Astrocyte of the cerebellum (primary cell): ENCODE results near the gene NOG.
A peak's percentile ranks its signal among the peaks of the same experiment; 100 is the strongest.

Source experiments
- DNase-seq: peaks from one replicate; pipeline ENCODE4 v3.0.0-alpha.2; 2011; ENCODE audit warnings: low read depth
- H3K4me3 ChIP-seq: 2 replicates; pipeline ENCODE4 v1.5.1; 2011; ENCODE audit warnings: mild to moderate bottlenecking, low read depth, low read length, moderate library complexity
- in situ Hi-C: cut with HindIII; loops from 2 replicates; pipeline ENCODE4 v1.10.0; 2017; ENCODE audit warnings: low sequenced_read_pairs
- TF ChIP-seq, protein P1 (sequence below): IDR thresholded peaks from 2 replicates; pipeline ENCODE4 v1.5.1; 2012; ENCODE audit warnings: low read length, low read depth, moderate library complexity, mild to moderate bottlenecking; ENCODE audit errors: missing control alignments

NOG gene

DNA sequence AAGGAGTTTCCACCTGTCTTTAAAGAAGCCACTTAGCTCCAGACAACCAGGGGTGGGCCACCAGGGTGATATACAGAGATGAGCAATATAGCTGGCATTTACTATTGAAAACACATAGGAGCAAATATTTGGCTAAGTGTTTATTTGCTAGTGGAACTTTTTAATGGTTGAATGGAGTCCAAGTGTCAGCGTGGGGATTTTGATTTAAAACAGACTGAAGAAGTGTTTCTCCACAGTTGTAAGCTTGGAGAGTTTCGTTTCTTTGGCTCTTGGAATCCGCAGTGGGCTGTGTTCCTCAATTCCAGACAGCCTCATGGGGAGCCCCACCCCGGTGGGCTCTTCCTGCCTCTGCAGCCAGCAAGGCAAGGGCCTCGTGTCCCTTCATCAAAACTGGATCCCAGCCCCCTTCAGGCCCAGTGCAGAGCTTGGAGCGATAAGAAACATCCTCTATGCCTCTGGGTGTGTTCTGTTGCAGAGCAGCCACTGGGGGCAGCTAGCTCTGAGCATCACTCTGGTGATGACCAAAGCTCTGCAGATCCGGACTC lies 36.1 kb downstream of the NOG start:
- in situ Hi-C loops = no loop called here
- TF ChIP-seq, protein P1, sequence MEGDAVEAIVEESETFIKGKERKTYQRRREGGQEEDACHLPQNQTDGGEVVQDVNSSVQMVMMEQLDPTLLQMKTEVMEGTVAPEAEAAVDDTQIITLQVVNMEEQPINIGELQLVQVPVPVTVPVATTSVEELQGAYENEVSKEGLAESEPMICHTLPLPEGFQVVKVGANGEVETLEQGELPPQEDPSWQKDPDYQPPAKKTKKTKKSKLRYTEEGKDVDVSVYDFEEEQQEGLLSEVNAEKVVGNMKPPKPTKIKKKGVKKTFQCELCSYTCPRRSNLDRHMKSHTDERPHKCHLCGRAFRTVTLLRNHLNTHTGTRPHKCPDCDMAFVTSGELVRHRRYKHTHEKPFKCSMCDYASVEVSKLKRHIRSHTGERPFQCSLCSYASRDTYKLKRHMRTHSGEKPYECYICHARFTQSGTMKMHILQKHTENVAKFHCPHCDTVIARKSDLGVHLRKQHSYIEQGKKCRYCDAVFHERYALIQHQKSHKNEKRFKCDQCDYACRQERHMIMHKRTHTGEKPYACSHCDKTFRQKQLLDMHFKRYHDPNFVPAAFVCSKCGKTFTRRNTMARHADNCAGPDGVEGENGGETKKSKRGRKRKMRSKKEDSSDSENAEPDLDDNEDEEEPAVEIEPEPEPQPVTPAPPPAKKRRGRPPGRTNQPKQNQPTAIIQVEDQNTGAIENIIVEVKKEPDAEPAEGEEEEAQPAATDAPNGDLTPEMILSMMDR = peak; percentile 45
- H3K4me3 ChIP-seq = no peak overlapping the region
- DNase-seq = no peak

DNA sequence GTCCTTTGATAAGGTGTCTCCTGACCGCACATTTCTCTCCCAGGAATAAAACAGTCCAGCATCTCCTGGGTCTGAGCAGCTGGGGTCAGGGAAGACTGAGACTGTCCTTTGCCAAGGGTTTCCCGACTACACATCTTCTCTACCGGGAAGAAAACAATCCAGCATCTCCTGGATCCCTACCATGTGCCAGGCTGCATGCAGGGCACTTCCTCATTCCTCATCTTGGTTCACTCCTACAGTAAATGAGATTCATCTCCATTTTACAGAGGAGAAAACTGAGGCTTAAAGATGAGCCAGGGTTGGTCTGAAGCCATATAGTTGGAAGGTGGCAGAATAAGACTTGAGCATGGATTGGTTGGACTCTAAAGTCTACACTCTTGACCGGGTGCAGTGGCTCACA lies 36.7 kb downstream of the NOG start:
- TF ChIP-seq, protein P1 = no peak
- no peak overlapping the region for H3K4me3 ChIP-seq
- in situ Hi-C loops = no loop called here

DNA sequence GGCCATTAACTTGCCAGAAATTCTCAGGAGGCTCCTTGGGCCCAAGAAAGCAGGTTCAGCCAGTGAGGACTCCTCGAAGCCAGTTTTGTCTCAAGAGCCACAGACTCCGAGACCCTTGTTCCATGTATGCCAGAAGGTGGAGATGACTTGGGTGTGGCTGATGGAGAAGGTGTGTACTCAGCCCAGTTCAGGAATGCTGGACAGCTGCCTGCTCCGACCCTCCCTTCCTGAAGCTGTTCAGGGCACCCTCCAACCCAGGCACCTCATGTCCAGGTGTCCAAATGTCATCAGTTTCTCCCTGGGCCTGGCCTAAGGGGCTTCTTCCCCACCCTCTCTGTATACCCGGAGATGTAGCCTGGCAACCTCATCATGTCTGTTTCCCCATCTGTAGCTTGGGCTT lies 40.2 kb downstream of the NOG start:
- TF ChIP-seq, protein P1 = no peak

More for the DNA sequence above, 36.7 kb downstream of the NOG start:
- DNase-seq = no peak

DNA sequence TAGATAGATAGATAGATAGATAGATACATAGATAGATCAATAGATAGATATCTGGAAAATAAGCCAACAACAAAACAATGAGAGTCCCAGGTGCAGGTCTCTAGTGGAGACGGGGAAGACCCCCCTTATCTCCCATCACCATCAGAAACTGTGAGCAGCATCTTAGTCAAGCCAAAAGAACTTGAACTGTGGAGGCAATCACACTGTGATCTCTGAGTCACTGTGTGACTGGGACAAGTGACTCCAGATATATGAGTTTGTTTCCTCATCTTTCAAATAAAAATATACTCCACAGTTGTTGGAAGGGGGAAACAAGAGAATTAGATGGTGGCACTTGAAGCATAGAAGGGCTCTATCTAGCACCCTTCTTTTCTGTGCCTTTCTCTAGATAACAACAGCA lies 42.1 kb downstream of the NOG start:
- TF ChIP-seq, protein P1 = no peak
- in situ Hi-C loops = no loop called here
- H3K4me3 ChIP-seq = no peak overlapping the region
- no peak for DNase-seq

More for the DNA sequence above, 40.2 kb downstream of the NOG start:
- in situ Hi-C loops = no loop called here
- DNase-seq = no peak
- no peak overlapping the region for H3K4me3 ChIP-seq

DNA sequence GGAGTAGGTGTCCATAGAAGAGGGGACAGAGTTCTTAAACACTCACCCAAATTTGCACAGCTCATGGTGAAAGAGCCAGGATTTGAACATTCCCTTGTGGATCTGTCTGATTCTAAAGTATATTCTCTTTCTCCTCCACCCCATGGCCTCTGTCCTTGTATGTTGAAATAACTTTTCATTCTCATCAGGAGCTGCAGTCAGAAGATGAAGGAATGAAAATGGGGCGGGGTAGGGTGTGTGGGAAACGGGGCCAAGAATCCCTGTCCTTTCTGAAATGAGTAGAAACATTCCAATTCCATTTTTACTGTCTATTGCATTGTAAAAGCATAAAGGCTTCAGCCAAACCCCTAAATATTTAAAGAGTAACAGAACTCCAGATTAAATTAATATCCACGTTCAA lies 42.8 kb downstream of the NOG start:
- in situ Hi-C loops = no loop called here
- no peak for DNase-seq
- no peak overlapping the region for H3K4me3 ChIP-seq
- TF ChIP-seq, protein P1 = no peak

DNA sequence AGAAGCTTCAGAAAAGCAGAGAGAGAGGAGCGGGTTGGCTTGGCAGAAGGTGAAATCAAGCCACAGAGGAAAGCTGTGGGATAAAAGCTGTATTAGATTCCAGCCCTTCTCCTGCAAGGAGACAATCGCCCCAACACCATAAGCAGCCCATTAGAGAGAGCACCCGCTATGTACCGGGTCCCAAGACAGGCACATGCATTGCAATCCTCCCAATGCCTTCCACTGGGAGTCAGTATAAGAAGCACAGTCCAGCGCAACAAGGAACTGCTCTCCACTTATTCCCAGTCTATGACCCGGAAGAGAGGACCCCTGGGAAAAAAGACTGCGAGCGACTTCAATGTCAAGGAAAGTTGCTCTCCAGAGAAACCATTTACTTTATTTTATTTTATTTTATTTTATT lies 43.8 kb downstream of the NOG start:
- no peak overlapping the region for H3K4me3 ChIP-seq
- in situ Hi-C loops = no loop called here
- no peak for DNase-seq
- TF ChIP-seq, protein P1 = no peak

DNA sequence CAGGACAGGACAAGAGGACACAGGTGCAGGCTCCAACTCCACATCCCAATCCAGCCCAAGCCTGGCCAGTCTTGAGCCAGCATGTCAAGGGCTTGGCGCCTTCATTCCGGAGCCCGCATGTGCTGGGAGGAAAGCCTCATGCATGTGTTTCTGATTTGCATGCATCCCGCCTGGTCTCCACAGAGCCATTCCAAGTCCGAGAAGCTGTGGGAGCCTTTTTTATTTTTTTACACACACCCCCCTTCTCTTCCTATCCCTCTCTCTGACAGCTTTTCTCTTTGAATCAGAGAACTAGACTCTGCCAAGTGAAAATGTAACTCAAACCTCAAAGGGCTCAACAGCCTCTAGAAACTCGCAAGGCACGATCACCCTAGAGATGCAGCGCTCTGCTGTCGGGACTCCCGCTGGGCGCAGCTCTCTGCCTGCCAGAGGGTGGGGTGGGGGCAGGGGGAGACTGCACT lies 45.1 kb downstream of the NOG start:
- no peak overlapping the region for H3K4me3 ChIP-seq
- in situ Hi-C loops = no loop called here
- TF ChIP-seq, protein P1 = no peak
- peak; percentile 20 for DNase-seq
